ENCODE results near the gene PRKCB. TPM values are rescaled to one million over a fixed set of nuclear protein-coding genes. Genes with fewer than 3 reads are reported as not detected.

The PRKCB gene
- total RNA-seq, 4 donors from 2014 or later: 0.29 to 9.5 (median 2.9) TPM

DNA sequence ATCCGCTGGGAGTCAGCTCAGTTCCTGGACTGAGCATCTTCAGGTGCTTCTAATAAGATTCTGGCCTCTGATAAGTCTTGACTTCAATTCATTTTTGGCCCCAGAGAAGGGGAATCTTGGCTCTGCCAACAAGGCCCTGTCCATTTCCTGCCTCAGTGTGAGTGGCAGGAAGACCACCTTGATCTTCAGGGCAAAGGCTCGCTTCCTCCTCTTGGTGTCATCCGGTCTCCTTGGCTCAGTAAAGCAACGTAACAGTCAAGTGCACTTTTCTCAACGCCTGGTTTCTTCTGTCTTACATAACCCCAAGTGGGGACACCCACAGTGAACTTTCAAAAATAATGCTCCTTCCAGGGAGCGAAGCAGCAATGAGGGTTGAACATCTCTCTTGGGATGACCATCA, 169.8 kb downstream of the PRKCB start:
- no peak overlapping the region for H3K27ac ChIP-seq
- H3K27me3 ChIP-seq: no peaks in the 10 kb centered on the region
- no peak for TF ChIP-seq POLR2A (IDR thresholded peaks at IDR 0.05)
- TF ChIP-seq, protein P1, sequence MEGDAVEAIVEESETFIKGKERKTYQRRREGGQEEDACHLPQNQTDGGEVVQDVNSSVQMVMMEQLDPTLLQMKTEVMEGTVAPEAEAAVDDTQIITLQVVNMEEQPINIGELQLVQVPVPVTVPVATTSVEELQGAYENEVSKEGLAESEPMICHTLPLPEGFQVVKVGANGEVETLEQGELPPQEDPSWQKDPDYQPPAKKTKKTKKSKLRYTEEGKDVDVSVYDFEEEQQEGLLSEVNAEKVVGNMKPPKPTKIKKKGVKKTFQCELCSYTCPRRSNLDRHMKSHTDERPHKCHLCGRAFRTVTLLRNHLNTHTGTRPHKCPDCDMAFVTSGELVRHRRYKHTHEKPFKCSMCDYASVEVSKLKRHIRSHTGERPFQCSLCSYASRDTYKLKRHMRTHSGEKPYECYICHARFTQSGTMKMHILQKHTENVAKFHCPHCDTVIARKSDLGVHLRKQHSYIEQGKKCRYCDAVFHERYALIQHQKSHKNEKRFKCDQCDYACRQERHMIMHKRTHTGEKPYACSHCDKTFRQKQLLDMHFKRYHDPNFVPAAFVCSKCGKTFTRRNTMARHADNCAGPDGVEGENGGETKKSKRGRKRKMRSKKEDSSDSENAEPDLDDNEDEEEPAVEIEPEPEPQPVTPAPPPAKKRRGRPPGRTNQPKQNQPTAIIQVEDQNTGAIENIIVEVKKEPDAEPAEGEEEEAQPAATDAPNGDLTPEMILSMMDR (IDR thresholded peaks at IDR 0.05): no peak
- no peaks in the 10 kb centered on the region for H3K9me3 ChIP-seq
- no peak for DNase-seq
- H3K36me3 ChIP-seq: no peaks in the 10 kb centered on the region
- H3K4me1 ChIP-seq: no peaks in the 10 kb centered on the region
- H3K4me3 ChIP-seq: no peak overlapping the region
- intact Hi-C loops (cut with DNase I; ENCODE audit: low total_unique reads): no loop called here

GRCh38 chr16:24007391-24007790, 171.6 kb downstream of the PRKCB start:
- no peaks in the 10 kb centered on the region for H3K27me3 ChIP-seq
- intact Hi-C loops (cut with DNase I; ENCODE audit: low total_unique reads): no loop called here
- no peaks in the 10 kb centered on the region for H3K4me1 ChIP-seq
- TF ChIP-seq, protein P1 (IDR thresholded peaks at IDR 0.05): no peak
- TF ChIP-seq POLR2A (IDR thresholded peaks at IDR 0.05): no peak
- no peaks in the 10 kb centered on the region for H3K36me3 ChIP-seq
- DNase-seq: no peak
- H3K27ac ChIP-seq: no peak overlapping the region
- H3K4me3 ChIP-seq: no peak overlapping the region
- no peaks in the 10 kb centered on the region for H3K9me3 ChIP-seq

DNA sequence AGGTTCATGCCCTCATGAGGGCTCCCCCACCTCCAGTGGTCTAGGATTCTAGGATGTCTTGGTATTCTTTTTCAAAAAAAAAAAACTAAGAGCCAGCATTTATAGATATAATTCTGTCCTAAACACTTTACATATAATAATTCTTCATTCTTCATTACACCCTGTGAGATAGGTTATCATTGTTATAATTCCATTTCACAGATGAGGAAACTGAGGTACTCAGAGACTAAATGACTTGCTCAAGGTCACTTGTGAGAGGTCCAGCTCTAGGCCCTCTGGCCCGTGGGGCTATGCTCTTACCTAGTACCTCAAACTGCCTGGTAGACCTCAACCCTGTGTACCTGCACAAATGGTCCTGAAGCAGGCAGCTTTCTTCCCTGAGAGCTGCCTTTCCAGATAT, 172.2 kb downstream of the PRKCB start:
- no peak overlapping the region for H3K4me3 ChIP-seq
- TF ChIP-seq, protein P1 (IDR thresholded peaks at IDR 0.05): no peak
- no peak for TF ChIP-seq POLR2A (IDR thresholded peaks at IDR 0.05)
- no peak for DNase-seq
- no peaks in the 10 kb centered on the region for H3K9me3 ChIP-seq
- H3K27me3 ChIP-seq: no peaks in the 10 kb centered on the region
- H3K36me3 ChIP-seq: no peaks in the 10 kb centered on the region
- intact Hi-C loops (cut with DNase I; ENCODE audit: low total_unique reads): no loop called here
- H3K27ac ChIP-seq: no peak overlapping the region
- H3K4me1 ChIP-seq: no peaks in the 10 kb centered on the region

DNA sequence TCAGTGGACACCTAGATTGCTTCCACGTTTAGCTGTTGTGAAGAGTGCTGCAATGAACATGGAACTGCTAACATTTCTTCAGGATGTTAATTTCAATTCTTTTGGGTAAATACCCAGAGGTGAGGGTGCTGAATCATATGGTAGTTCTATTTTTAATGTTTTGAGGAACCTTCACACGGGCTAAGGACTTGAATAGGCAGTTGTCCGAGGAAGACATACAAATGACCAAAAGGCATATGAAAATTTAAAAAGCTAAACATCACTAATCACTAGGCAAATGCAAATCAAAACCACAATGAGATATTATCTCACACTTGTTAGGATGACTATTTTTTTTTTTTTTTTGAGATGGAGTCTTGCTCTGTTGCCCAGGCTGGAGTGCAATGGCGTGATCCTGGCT, 173.3 kb downstream of the PRKCB start:
- intact Hi-C loops (cut with DNase I; ENCODE audit: low total_unique reads): no loop called here

DNA sequence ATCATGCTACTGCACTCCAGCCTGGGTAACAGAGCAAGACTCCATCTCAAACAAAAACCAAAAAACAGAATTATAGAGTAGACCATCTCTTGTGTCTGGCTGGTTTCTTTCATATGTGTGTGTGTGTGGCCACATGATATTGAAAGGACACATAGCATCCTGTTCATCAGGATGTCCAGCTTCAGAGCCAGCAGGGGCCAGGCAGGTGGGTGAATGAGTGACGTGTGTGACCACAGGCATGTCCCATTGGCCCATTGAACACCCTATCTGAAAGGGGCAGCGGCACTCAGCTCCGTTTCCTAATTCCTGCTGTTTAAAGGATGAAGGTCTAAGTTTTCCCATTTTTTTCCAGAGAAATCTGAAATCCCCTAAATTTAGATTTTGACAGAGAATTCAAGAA, 174.2 kb downstream of the PRKCB start:
- intact Hi-C loops (cut with DNase I; ENCODE audit: low total_unique reads): no loop called here
- Histone ChIP-seq H3K4me3 (no peak overlapping the region), H3K36me3 (no peaks in the 10 kb centered on the region), H3K27me3 (no peaks in the 10 kb centered on the region), H3K4me1 (no peaks in the 10 kb centered on the region), H3K27ac (no peak overlapping the region), H3K9me3 (no peaks in the 10 kb centered on the region)
- no peak for DNase-seq
- TF ChIP-seq POLR2A (IDR thresholded peaks at IDR 0.05): no peak
- TF ChIP-seq, protein P1 (IDR thresholded peaks at IDR 0.05): no peak

More for the DNA sequence above, 173.3 kb downstream of the PRKCB start:
- H3K36me3 ChIP-seq: no peaks in the 10 kb centered on the region
- H3K27ac ChIP-seq: no peak overlapping the region
- no peaks in the 10 kb centered on the region for H3K9me3 ChIP-seq
- H3K4me3 ChIP-seq: no peak overlapping the region
- H3K4me1 ChIP-seq: no peaks in the 10 kb centered on the region
- H3K27me3 ChIP-seq: no peaks in the 10 kb centered on the region
- no peak for DNase-seq
- TF ChIP-seq, protein P1 (IDR thresholded peaks at IDR 0.05): no peak
- no peak for TF ChIP-seq POLR2A (IDR thresholded peaks at IDR 0.05)
